CD4-positive, alpha-beta T cell treated with Interleukin-6 for 4 hours (primary cell): ENCODE results near the gene CCDC152.
"Not testable (repeated sequence)": the region's sequence is repeated elsewhere in the genome, so short reads cannot be mapped to it uniquely, and the experiment has no call there.

Experiments used
- DNase-seq: peaks from one replicate; pipeline ENCODE4 v3.0.0-alpha.2; 2020; ENCODE audit warnings: mixed read lengths

CCDC152 gene

GRCh38 chr5:42816546-42816945 lies 59.9 kb downstream of the CCDC152 start:
- DNase-seq: not testable (repeated sequence)

GRCh38 chr5:42819745-42820144 lies 63.1 kb downstream of the CCDC152 start:
- no peak for DNase-seq

- DNase-seq: no peak
Observed at GRCh38 chr5:42822548-42822947, 65.9 kb downstream of the CCDC152 start.

- no peak for DNase-seq
Observed at GRCh38 chr5:42824347-42824976, 67.8 kb downstream of the CCDC152 start.

GRCh38 chr5:42825422-42826148 lies 69.0 kb downstream of the CCDC152 start:
- DNase-seq: no peak

GRCh38 chr5:42826757-42827515 lies 70.3 kb downstream of the CCDC152 start:
- DNase-seq: no peak

- DNase-seq: no peak
Observed at GRCh38 chr5:42828671-42829070, 72.1 kb downstream of the CCDC152 start.

- no peak for DNase-seq
Observed at GRCh38 chr5:42830924-42831323, 74.3 kb downstream of the CCDC152 start.

GRCh38 chr5:42832060-42832459 lies 75.4 kb downstream of the CCDC152 start:
- DNase-seq: no peak

- no peak for DNase-seq
Observed at GRCh38 chr5:42836070-42836769, 79.6 kb downstream of the CCDC152 start.

GRCh38 chr5:42837601-42838000 lies 81.0 kb downstream of the CCDC152 start:
- DNase-seq: no peak

- DNase-seq: no peak
Observed at GRCh38 chr5:42839196-42839595, 82.6 kb downstream of the CCDC152 start.

- no peak for DNase-seq
Observed at GRCh38 chr5:42840269-42840668, 83.7 kb downstream of the CCDC152 start.

- no peak for DNase-seq
Observed at GRCh38 chr5:42840842-42841567, 84.4 kb downstream of the CCDC152 start.

- DNase-seq: no peak
Observed at GRCh38 chr5:42842921-42843641, 86.5 kb downstream of the CCDC152 start.

GRCh38 chr5:42843675-42844292 lies 87.2 kb downstream of the CCDC152 start:
- no peak for DNase-seq

GRCh38 chr5:42844408-42844807 lies 87.8 kb downstream of the CCDC152 start:
- DNase-seq: not testable (repeated sequence)

- no peak for DNase-seq
Observed at GRCh38 chr5:42848545-42848944, 91.9 kb downstream of the CCDC152 start.

- no peak for DNase-seq
Observed at GRCh38 chr5:42851481-42851880, 94.9 kb downstream of the CCDC152 start.
